ENCODE results near the gene STK11IP. TPM values are rescaled to one million over a fixed set of nuclear protein-coding genes. Genes with fewer than 3 reads are reported as not detected.

STK11IP gene
- total RNA-seq, 1 experiment from 2014 or later, result 39.9 TPM

DNA sequence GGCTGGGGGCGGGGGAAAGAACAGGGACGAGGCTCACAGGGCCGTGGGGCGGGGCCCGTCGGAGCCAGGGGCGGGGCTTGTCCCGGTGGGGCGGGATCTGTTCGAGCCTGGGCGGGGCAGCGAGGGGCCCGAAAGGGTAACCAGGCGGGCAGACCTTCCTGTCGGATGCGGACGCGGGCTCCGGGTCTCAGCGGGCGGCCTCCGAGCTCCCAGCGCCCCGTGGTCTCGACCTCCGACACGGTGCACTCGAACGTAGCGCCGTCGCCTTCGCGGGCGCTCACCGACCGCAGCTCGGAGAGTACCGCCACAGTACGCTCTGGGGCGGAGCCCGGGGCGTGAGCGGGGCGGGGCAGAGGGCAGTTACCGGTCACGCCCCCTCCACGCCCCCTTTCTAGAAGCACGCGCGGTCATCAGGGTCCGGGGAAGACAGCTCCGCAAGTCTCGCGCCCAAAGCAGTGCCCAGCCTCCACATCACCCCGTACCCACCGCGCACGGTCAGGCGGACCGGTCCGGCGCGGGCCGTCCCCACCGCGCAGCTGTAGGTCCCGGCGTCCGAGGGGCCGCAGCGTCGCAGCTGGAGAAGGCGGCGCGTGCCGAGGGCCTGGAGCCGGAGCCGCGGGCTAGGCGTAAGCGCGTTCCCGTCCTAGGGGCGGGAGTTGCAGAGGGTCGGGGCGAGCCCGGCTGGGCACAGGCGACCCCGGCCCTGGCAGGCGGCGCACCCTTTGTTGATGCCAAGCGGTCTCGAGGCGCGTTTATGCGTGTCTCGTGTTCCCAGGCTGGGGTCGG lies 45.1 kb upstream of the STK11IP start (continued):
- peak; percentile 68; the same call in 1 of the 2 replicates for TF ChIP-seq FOXK1 (CRISPR knock-in tag; IDR thresholded peaks at IDR 0.05)
- no peak; the same call in 1 of the 2 replicates for TF ChIP-seq ZNF263 (CRISPR knock-in tag; IDR thresholded peaks at IDR 0.05; ENCODE audit: low read depth)
- no peak for TF ChIP-seq ZNF423 (CRISPR knock-in tag; IDR thresholded peaks at IDR 0.05)
- no peak for TF ChIP-seq GTF2I (CRISPR knock-in tag; conservative IDR thresholded peaks at IDR 0.05)
- TF ChIP-seq SP1 (CRISPR knock-in tag; conservative IDR thresholded peaks at IDR 0.05), result peak; percentile 94
- TF ChIP-seq ESRRA (CRISPR knock-in tag; IDR thresholded peaks at IDR 0.05; ENCODE audit: borderline replicate concordance), result peak; percentile 84; the same call in 1 of the 2 replicates
- TF ChIP-seq ELF4 (CRISPR knock-in tag; IDR thresholded peaks at IDR 0.05; ENCODE audit: low read depth), result 0 out of 2 replicates have a peak, but pooled peaks have one; percentile 45
- TF ChIP-seq CREB1 (CRISPR knock-in tag; IDR thresholded peaks at IDR 0.05), result peak; percentile 64; the same call in 1 of the 2 replicates
- TF ChIP-seq, protein P1, sequence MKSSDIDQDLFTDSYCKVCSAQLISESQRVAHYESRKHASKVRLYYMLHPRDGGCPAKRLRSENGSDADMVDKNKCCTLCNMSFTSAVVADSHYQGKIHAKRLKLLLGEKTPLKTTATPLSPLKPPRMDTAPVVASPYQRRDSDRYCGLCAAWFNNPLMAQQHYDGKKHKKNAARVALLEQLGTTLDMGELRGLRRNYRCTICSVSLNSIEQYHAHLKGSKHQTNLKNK (CRISPR knock-in tag; IDR thresholded peaks at IDR 0.05), result no peak
- TF ChIP-seq, protein P2, sequence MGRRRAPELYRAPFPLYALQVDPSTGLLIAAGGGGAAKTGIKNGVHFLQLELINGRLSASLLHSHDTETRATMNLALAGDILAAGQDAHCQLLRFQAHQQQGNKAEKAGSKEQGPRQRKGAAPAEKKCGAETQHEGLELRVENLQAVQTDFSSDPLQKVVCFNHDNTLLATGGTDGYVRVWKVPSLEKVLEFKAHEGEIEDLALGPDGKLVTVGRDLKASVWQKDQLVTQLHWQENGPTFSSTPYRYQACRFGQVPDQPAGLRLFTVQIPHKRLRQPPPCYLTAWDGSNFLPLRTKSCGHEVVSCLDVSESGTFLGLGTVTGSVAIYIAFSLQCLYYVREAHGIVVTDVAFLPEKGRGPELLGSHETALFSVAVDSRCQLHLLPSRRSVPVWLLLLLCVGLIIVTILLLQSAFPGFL (CRISPR knock-in tag; IDR thresholded peaks at IDR 0.05; ENCODE audit: borderline replicate concordance), result peak; percentile 76; the same call in 1 of the 2 replicates
- 0 out of 2 replicates have a peak, but pooled peaks have one; percentile 57 for TF ChIP-seq ATF1 (CRISPR knock-in tag; IDR thresholded peaks at IDR 0.05)
- TF ChIP-seq TEAD4 (CRISPR knock-in tag; IDR thresholded peaks at IDR 0.05), result no peak
- TF ChIP-seq, protein P3, sequence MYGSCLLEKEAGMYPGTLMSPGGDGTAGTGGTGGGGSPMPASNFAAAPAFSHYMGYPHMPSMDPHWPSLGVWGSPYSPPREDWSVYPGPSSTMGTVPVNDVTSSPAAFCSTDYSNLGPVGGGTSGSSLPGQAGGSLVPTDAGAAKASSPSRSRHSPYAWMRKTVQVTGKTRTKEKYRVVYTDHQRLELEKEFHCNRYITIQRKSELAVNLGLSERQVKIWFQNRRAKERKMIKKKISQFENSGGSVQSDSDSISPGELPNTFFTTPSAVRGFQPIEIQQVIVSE (CRISPR knock-in tag; IDR thresholded peaks at IDR 0.05; ENCODE audit: borderline replicate concordance), result no peak
- TF ChIP-seq, protein P4, sequence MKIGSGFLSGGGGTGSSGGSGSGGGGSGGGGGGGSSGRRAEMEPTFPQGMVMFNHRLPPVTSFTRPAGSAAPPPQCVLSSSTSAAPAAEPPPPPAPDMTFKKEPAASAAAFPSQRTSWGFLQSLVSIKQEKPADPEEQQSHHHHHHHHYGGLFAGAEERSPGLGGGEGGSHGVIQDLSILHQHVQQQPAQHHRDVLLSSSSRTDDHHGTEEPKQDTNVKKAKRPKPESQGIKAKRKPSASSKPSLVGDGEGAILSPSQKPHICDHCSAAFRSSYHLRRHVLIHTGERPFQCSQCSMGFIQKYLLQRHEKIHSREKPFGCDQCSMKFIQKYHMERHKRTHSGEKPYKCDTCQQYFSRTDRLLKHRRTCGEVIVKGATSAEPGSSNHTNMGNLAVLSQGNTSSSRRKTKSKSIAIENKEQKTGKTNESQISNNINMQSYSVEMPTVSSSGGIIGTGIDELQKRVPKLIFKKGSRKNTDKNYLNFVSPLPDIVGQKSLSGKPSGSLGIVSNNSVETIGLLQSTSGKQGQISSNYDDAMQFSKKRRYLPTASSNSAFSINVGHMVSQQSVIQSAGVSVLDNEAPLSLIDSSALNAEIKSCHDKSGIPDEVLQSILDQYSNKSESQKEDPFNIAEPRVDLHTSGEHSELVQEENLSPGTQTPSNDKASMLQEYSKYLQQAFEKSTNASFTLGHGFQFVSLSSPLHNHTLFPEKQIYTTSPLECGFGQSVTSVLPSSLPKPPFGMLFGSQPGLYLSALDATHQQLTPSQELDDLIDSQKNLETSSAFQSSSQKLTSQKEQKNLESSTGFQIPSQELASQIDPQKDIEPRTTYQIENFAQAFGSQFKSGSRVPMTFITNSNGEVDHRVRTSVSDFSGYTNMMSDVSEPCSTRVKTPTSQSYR (CRISPR knock-in tag; IDR thresholded peaks at IDR 0.05), result no peak
- TF ChIP-seq, protein P5, sequence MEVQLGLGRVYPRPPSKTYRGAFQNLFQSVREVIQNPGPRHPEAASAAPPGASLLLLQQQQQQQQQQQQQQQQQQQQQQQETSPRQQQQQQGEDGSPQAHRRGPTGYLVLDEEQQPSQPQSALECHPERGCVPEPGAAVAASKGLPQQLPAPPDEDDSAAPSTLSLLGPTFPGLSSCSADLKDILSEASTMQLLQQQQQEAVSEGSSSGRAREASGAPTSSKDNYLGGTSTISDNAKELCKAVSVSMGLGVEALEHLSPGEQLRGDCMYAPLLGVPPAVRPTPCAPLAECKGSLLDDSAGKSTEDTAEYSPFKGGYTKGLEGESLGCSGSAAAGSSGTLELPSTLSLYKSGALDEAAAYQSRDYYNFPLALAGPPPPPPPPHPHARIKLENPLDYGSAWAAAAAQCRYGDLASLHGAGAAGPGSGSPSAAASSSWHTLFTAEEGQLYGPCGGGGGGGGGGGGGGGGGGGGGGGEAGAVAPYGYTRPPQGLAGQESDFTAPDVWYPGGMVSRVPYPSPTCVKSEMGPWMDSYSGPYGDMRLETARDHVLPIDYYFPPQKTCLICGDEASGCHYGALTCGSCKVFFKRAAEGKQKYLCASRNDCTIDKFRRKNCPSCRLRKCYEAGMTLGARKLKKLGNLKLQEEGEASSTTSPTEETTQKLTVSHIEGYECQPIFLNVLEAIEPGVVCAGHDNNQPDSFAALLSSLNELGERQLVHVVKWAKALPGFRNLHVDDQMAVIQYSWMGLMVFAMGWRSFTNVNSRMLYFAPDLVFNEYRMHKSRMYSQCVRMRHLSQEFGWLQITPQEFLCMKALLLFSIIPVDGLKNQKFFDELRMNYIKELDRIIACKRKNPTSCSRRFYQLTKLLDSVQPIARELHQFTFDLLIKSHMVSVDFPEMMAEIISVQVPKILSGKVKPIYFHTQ (CRISPR knock-in tag; IDR thresholded peaks at IDR 0.05), result no peak
- TF ChIP-seq HMGA2 (CRISPR knock-in tag; IDR thresholded peaks at IDR 0.05), result no peak
- TF ChIP-seq MXD4 (CRISPR knock-in tag; IDR thresholded peaks at IDR 0.05; ENCODE audit: borderline replicate concordance), result no peak
- peak; percentile 60; the same call in 1 of the 2 replicates for TF ChIP-seq CBFB (CRISPR knock-in tag; IDR thresholded peaks at IDR 0.05; ENCODE audit: low read depth)
- no peak for TF ChIP-seq ZNF671 (CRISPR knock-in tag; IDR thresholded peaks at IDR 0.05)
- TF ChIP-seq, protein P6, sequence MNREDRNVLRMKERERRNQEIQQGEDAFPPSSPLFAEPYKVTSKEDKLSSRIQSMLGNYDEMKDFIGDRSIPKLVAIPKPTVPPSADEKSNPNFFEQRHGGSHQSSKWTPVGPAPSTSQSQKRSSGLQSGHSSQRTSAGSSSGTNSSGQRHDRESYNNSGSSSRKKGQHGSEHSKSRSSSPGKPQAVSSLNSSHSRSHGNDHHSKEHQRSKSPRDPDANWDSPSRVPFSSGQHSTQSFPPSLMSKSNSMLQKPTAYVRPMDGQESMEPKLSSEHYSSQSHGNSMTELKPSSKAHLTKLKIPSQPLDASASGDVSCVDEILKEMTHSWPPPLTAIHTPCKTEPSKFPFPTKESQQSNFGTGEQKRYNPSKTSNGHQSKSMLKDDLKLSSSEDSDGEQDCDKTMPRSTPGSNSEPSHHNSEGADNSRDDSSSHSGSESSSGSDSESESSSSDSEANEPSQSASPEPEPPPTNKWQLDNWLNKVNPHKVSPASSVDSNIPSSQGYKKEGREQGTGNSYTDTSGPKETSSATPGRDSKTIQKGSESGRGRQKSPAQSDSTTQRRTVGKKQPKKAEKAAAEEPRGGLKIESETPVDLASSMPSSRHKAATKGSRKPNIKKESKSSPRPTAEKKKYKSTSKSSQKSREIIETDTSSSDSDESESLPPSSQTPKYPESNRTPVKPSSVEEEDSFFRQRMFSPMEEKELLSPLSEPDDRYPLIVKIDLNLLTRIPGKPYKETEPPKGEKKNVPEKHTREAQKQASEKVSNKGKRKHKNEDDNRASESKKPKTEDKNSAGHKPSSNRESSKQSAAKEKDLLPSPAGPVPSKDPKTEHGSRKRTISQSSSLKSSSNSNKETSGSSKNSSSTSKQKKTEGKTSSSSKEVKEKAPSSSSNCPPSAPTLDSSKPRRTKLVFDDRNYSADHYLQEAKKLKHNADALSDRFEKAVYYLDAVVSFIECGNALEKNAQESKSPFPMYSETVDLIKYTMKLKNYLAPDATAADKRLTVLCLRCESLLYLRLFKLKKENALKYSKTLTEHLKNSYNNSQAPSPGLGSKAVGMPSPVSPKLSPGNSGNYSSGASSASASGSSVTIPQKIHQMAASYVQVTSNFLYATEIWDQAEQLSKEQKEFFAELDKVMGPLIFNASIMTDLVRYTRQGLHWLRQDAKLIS (CRISPR knock-in tag; IDR thresholded peaks at IDR 0.05; ENCODE audit: borderline replicate concordance), result peak; percentile 74; the same call in 1 of the 2 replicates
- TF ChIP-seq TP53 (CRISPR knock-in tag; IDR thresholded peaks at IDR 0.05), result peak; percentile 87; the same call in 1 of the 2 replicates
- TF ChIP-seq RORB (CRISPR knock-in tag; IDR thresholded peaks at IDR 0.05), result no peak
- peak; percentile 93 for TF ChIP-seq FOXP1 (CRISPR knock-in tag; IDR thresholded peaks at IDR 0.05; ENCODE audit: borderline replicate concordance)
- TF ChIP-seq JAZF1 (CRISPR knock-in tag; IDR thresholded peaks at IDR 0.05), result no peak
- peak; percentile 83; the same call in 1 of the 2 replicates for TF ChIP-seq ETV6 (CRISPR knock-in tag; IDR thresholded peaks at IDR 0.05)
- TF ChIP-seq NFATC4 (CRISPR knock-in tag; IDR thresholded peaks at IDR 0.05), result peak; percentile 7; the same call in 1 of the 2 replicates
- TF ChIP-seq ZNF396 (CRISPR knock-in tag; IDR thresholded peaks at IDR 0.05; ENCODE audit: borderline replicate concordance), result no peak
- peak; percentile 81; the same call in 1 of the 2 replicates for TF ChIP-seq SMAD3 (CRISPR knock-in tag; IDR thresholded peaks at IDR 0.05; ENCODE audit: borderline replicate concordance)
